Hepatocyte (in vitro differentiated cells): ENCODE data around the gene CRHR2. TPM values are rescaled to one million over a fixed set of nuclear protein-coding genes. Genes with fewer than 3 reads are reported as not detected.

Experiments used
- DNase-seq: peaks from one replicate; pipeline ENCODE4 v3.0.0-alpha.2; 2016; ENCODE audit warnings: low spot score
- H2AFZ ChIP-seq: fragments of 200-600 bp; sonication (generic); 2 replicates; pipeline ENCODE4 v1.6.0; 2016; ENCODE audit warnings: antibody characterized with exemption, mild to moderate bottlenecking
- H3K27ac ChIP-seq: fragments of 200-600 bp; sonication (generic); 2 replicates; pipeline ENCODE4 v1.5.1; 2016; ENCODE audit warnings: mild to moderate bottlenecking
- H3K27me3 ChIP-seq: fragments of 200-600 bp; sonication (generic); 2 replicates; pipeline ENCODE4 v1.6.1; 2016
- H3K36me3 ChIP-seq: fragments of 200-600 bp; sonication (generic); replicated peaks from 2 replicates; pipeline ENCODE4 v1.5.1; 2016; ENCODE audit warnings: low read depth; ENCODE audit not compliant: insufficient read depth
- H3K4me1 ChIP-seq: fragments of 200-600 bp; sonication (generic); 2 replicates; pipeline ENCODE4 v1.5.1; 2016; ENCODE audit warnings: mild to moderate bottlenecking, moderate library complexity; ENCODE audit not compliant: insufficient read depth
- H3K4me2 ChIP-seq: fragments of 200-600 bp; sonication (generic); 2 replicates; pipeline ENCODE4 v1.6.0; 2016
- H3K4me3 ChIP-seq: fragments of 200-600 bp; sonication (generic); 2 replicates; pipeline ENCODE4 v1.5.1; 2016; ENCODE audit warnings: mild to moderate bottlenecking
- H3K79me2 ChIP-seq: fragments of 200-600 bp; sonication (generic); 2 replicates; pipeline ENCODE4 v1.6.0; 2017; ENCODE audit warnings: mild to moderate bottlenecking
- H3K9me2 ChIP-seq: fragments of 200-600 bp; sonication (generic); replicated peaks from 2 replicates; pipeline ENCODE4 v1.6.0; 2017; ENCODE audit warnings: mild to moderate bottlenecking; ENCODE audit not compliant: insufficient read depth
- H3K9me3 ChIP-seq: fragments of 200-600 bp; sonication (generic); 2 replicates; pipeline ENCODE4 v1.5.1; 2016; ENCODE audit warnings: low read depth, mild to moderate bottlenecking
- H4K20me1 ChIP-seq: fragments of 200-600 bp; sonication (generic); 2 replicates; pipeline ENCODE4 v1.6.0; 2016; ENCODE audit warnings: mild to moderate bottlenecking; ENCODE audit not compliant: insufficient read depth, poor library complexity, severe bottlenecking
- EZH2 ChIP-seq: fragments of 200-600 bp; sonication (generic); IDR thresholded peaks from 2 replicates; pipeline ENCODE4 v1.6.1; 2016; ENCODE audit warnings: antibody characterized with exemption, mild to moderate bottlenecking, borderline replicate concordance
- EZH2phosphoT487 ChIP-seq: fragments of 200-600 bp; sonication (generic); IDR thresholded peaks from one replicate; pipeline ENCODE4 v1.6.1; 2018; ENCODE audit warnings: antibody characterized with exemption, mild to moderate bottlenecking, low read depth, moderate library complexity; ENCODE audit not compliant: unreplicated experiment, severe bottlenecking
- WGBS: methylation state at CpG from one replicate; pipeline ENCODE4 v1.1.6; 2016; ENCODE audit warnings: low lambda C conversion rate; ENCODE audit errors: missing lambda C conversion rate; 5-methylcytosine and 5-hydroxymethylcytosine counted together
- polyA plus RNA-seq: library from polyadenylated mRNA; unstranded; fragments of >200 nt; fragmentation: Nextera tagmentation; extraction: Ambion mirVana; gene quantifications from 2 replicates; pipeline ENCODE4 v1.2.1, GENCODE V29; 2016
- total RNA-seq: library from RNA; depleted of rRNA; stranded (reverse); fragments of >200 nt; gene quantifications from 2 replicates; pipeline ENCODE4 v1.2.3, GENCODE V29; 2014
- TF ChIP-seq, protein P1 (sequence below): fragments of 200-600 bp; sonication (generic); IDR thresholded peaks from 2 replicates; pipeline ENCODE4 v1.5.1; 2016; ENCODE audit warnings: antibody characterized with exemption, mild to moderate bottlenecking; ENCODE audit not compliant: poor library complexity

CRHR2 gene
- total and polyA plus RNA-seq, 2 experiments from 2014 or later: 0.21 TPM; not detected in 1

GRCh38 chr7:30658479-30659074, 23.7 kb downstream of the CRHR2 start:
- no peaks in the 10 kb centered on the region for H3K9me3 ChIP-seq
- no peaks in the 10 kb centered on the region for H3K36me3 ChIP-seq
- H3K79me2 ChIP-seq: no peaks in the 10 kb centered on the region
- no peak overlapping the region for H2AFZ ChIP-seq
- no peak for DNase-seq
- H3K4me1 ChIP-seq: no peaks in the 10 kb centered on the region
- H3K4me2 ChIP-seq: no peak overlapping the region
- TF ChIP-seq EZH2phosphoT487 (no peak), EZH2 (no peak)
- TF ChIP-seq, protein P1, sequence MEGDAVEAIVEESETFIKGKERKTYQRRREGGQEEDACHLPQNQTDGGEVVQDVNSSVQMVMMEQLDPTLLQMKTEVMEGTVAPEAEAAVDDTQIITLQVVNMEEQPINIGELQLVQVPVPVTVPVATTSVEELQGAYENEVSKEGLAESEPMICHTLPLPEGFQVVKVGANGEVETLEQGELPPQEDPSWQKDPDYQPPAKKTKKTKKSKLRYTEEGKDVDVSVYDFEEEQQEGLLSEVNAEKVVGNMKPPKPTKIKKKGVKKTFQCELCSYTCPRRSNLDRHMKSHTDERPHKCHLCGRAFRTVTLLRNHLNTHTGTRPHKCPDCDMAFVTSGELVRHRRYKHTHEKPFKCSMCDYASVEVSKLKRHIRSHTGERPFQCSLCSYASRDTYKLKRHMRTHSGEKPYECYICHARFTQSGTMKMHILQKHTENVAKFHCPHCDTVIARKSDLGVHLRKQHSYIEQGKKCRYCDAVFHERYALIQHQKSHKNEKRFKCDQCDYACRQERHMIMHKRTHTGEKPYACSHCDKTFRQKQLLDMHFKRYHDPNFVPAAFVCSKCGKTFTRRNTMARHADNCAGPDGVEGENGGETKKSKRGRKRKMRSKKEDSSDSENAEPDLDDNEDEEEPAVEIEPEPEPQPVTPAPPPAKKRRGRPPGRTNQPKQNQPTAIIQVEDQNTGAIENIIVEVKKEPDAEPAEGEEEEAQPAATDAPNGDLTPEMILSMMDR: no peak
- no peak overlapping the region for H3K4me3 ChIP-seq
- H3K27ac ChIP-seq: no peak overlapping the region
- 92% methylated on average over 3 of the region's 3 CpGs for WGBS
- no peaks in the 10 kb centered on the region for H3K27me3 ChIP-seq
- H4K20me1 ChIP-seq: no peaks in the 10 kb centered on the region
- no peaks in the 10 kb centered on the region for H3K9me2 ChIP-seq

GRCh38 chr7:30657131-30657530, 25.1 kb downstream of the CRHR2 start:
- TF ChIP-seq EZH2 (no peak), EZH2phosphoT487 (no peak)
- TF ChIP-seq, protein P1: no peak
- H2AFZ ChIP-seq: no peak overlapping the region
- no peak overlapping the region for H3K4me3 ChIP-seq
- no peaks in the 10 kb centered on the region for H3K36me3 ChIP-seq
- WGBS: 100% methylated on average over 2 of the region's 2 CpGs
- H3K9me2 ChIP-seq: no peaks in the 10 kb centered on the region
- H3K4me1 ChIP-seq: no peaks in the 10 kb centered on the region
- no peaks in the 10 kb centered on the region for H3K9me3 ChIP-seq
- H4K20me1 ChIP-seq: no peaks in the 10 kb centered on the region
- no peak overlapping the region for H3K4me2 ChIP-seq
- no peaks in the 10 kb centered on the region for H3K27me3 ChIP-seq
- no peak overlapping the region for H3K27ac ChIP-seq
- DNase-seq: no peak
- no peaks in the 10 kb centered on the region for H3K79me2 ChIP-seq

DNA sequence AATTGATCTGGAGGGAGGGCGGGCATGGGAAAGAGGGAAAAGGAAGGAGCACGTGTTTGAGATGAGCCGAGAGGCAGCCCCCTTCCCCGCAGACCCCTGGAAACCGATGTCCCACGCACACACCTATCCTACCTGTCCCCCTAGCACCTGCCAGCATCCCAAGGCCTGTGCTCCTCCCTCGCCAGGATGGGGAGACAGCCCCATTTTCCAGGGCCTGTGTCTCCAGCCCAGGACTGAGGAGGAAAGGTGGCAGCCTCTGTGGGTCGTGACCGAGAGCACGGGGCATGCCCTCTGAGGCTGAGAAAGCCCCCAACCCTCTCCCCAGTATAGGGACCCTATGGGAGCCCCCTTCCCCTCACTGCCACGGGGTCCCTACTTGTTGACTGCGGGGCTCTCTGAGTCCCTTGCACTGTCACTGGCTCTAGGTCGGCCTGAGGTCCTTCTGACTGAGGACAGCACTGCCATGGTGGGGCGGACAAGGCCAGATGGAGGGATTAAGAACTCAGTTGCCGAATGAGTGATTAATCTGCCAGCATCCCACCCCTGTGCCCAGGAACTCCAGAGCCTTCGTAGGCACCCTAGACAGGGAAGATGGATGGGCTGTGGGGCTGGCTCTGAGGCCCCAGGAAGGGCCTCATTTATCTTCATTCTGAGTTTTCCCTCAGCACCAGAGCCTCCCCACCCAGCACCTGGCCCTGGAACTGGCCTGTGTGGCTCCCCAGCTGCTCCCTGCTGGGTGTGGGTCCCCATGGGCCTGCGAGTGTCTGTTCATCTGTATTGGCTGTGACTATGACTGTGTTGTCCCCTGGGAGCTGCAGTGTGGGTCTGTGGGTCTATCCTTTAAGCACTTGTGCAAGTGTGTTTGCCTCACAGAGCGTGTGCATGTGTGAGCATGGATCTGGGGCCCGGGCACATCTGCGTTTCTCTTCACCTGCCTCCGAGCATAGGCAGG, 26.0 kb downstream of the CRHR2 start:
- Histone ChIP-seq H4K20me1 (no peaks in the 10 kb centered on the region), H3K9me2 (no peaks in the 10 kb centered on the region), H3K27ac (no peak overlapping the region), H3K4me2 (no peak overlapping the region), H3K4me3 (no peak overlapping the region), H2AFZ (no peak overlapping the region), H3K9me3 (no peaks in the 10 kb centered on the region), H3K27me3 (no peaks in the 10 kb centered on the region), H3K4me1 (no peaks in the 10 kb centered on the region), H3K79me2 (no peaks in the 10 kb centered on the region), H3K36me3 (no peaks in the 10 kb centered on the region)
- 85% methylated on average over 21 of the region's 21 CpGs for WGBS
- no peak for DNase-seq
- TF ChIP-seq EZH2phosphoT487 (no peak), EZH2 (no peak)
- TF ChIP-seq, protein P1: no peak
